B cell (primary cell): ENCODE results near the gene PRPF19. TPM values are rescaled to one million over a fixed set of nuclear protein-coding genes. Genes with fewer than 3 reads are reported as not detected.

Source experiments
- ATAC-seq: fragments of 200-7000 bp; cut with Tn5 transposase; one replicate; pipeline ENCODE4 v1.10.0; 2021; ENCODE audit warnings: low read depth, mild to moderate bottlenecking, moderate number of reproducible peaks, moderate library complexity
- CTCF ChIA-PET: fragments of 350-600 bp; sonication (Branson Sonifier 250); formaldehyde crosslinking; loops from one replicate; lab custom pipeline; 2021; ENCODE audit warnings: antibody characterized with exemption, inconsistent platforms; lab: Charles Lee
- POLR2A ChIA-PET: fragments of 350-600 bp; sonication (Branson Sonifier 250); formaldehyde crosslinking; loops from one replicate; lab custom pipeline; 2021; ENCODE audit warnings: antibody characterized with exemption; lab: Charles Lee
- DNase-seq: peaks from one replicate; pipeline ENCODE4 v3.0.0; 2013
- H2AFZ ChIP-seq: 2 replicates; pipeline ENCODE4 v1.6.1; 2012; ENCODE audit warnings: mild to moderate bottlenecking, low read depth, low read length; ENCODE audit not compliant: insufficient read depth, poor library complexity, severe bottlenecking
- H3K27ac ChIP-seq, 2 donors: 1 replicate in 1 of 2; 2 replicates in 1 of 2; pipeline ENCODE4 v1.5.1; 2012 to 2013; ENCODE audit warnings: low read length in 2 of 2, mild to moderate bottlenecking in 2 of 2, moderate library complexity in 1 of 2
- H3K27me3 ChIP-seq, 4 experiments: fragments of 200-600 bp in 1 of 4; sonication (generic) in 1 of 4; replicated peaks in 1 of 4; 1 replicate in 2 of 4; 2 replicates in 2 of 4; pipeline versions ENCODE4 v1.6.1 to v1.7.0; 2013 to 2016; ENCODE audit warnings: low read length in 3 of 4, mild to moderate bottlenecking in 2 of 4, mixed read lengths in 1 of 4, moderate library complexity in 1 of 4; ENCODE audit not compliant: insufficient read depth in 4 of 4, control insufficient read depth in 3 of 4; ENCODE audit errors: control extremely low read depth in 1 of 4
- H3K36me3 ChIP-seq, 2 experiments: replicated peaks in 1 of 2; 1 replicate in 1 of 2; 2 replicates in 1 of 2; pipeline versions ENCODE4 v1.6.1 to v1.7.1; 2013; ENCODE audit warnings: low read length in 1 of 2; ENCODE audit not compliant: insufficient read depth in 2 of 2, control insufficient read depth in 1 of 2; ENCODE audit errors: control extremely low read depth in 1 of 2, extremely low read depth in 1 of 2
- H3K4me1 ChIP-seq, 2 donors: fragments of 200-600 bp in 1 of 2; sonication (generic) in 1 of 2; 1 replicate in 1 of 2; 2 replicates in 1 of 2; pipeline versions ENCODE4 v1.5.1 to v1.6.1; 2013 to 2017; ENCODE audit warnings: low read length in 2 of 2; ENCODE audit not compliant: control insufficient read depth in 2 of 2, insufficient read depth in 2 of 2
- H3K4me2 ChIP-seq: replicated peaks from 2 replicates; pipeline ENCODE3; 2012; ENCODE audit warnings: mild to moderate bottlenecking, low read depth, low read length; ENCODE audit not compliant: poor library complexity, severe bottlenecking
- H3K4me3 ChIP-seq, 5 experiments: fragments of 200-600 bp in 1 of 5; sonication (generic) in 1 of 5; 1 replicate in 3 of 5; 2 replicates in 2 of 5; pipeline versions ENCODE4 v1.5.1 to v1.7.0; 2011 to 2016; ENCODE audit warnings: low read length in 4 of 5, mild to moderate bottlenecking in 4 of 5, low read depth in 2 of 5, control low read depth in 1 of 5, moderate library complexity in 1 of 5; ENCODE audit not compliant: insufficient read depth in 1 of 5; ENCODE audit errors: control extremely low read depth in 1 of 5, extremely low read depth in 1 of 5
- H3K79me2 ChIP-seq: fragments of 200-600 bp; sonication (generic); one replicate; pipeline ENCODE4 v1.6.0; 2016; ENCODE audit warnings: low read length; ENCODE audit not compliant: control insufficient read depth, insufficient read depth
- H3K9ac ChIP-seq: fragments of 200-600 bp; sonication (generic); 2 replicates; pipeline ENCODE4 v1.6.1; 2017; ENCODE audit warnings: mild to moderate bottlenecking, low read length, moderate library complexity
- H3K9me3 ChIP-seq, 3 donors: one replicate each; pipeline versions ENCODE4 v1.6.1 to v1.7.1; 2013; ENCODE audit warnings: low read length in 2 of 3; ENCODE audit not compliant: control insufficient read depth in 2 of 3, insufficient read depth in 1 of 3; ENCODE audit errors: control extremely low read depth in 1 of 3
- H4K20me1 ChIP-seq: 2 replicates; pipeline ENCODE4 v1.6.0; 2012; ENCODE audit warnings: mild to moderate bottlenecking, low read length; ENCODE audit not compliant: insufficient read depth, control insufficient read depth, poor library complexity, severe bottlenecking
- H3K27ac Mint-ChIP-seq: one replicate; pipeline ENCODE4 v1.8.0; 2021; ENCODE audit warnings: mixed read lengths
- H3K27me3 Mint-ChIP-seq: one replicate; pipeline ENCODE4 v1.8.0; 2021; ENCODE audit warnings: mixed read lengths
- H3K4me1 Mint-ChIP-seq: one replicate; pipeline ENCODE4 v1.8.0; 2021; ENCODE audit warnings: mixed read lengths
- H3K4me3 Mint-ChIP-seq: one replicate; pipeline ENCODE4 v1.8.0; 2021; ENCODE audit warnings: mixed read lengths
- H3K9me3 Mint-ChIP-seq: one replicate; pipeline ENCODE4 v1.8.0; 2022; ENCODE audit warnings: mixed read lengths; ENCODE audit not compliant: insufficient read depth
- CTCF ChIP-seq: fragments of 200-600 bp; IDR thresholded peaks from one replicate; pipeline ENCODE4 v1.8.0; 2022; ENCODE audit warnings: antibody characterized with exemption, mild to moderate bottlenecking
- EZH2 ChIP-seq: IDR thresholded peaks from 2 replicates; pipeline ENCODE4 v1.6.1; 2012; ENCODE audit warnings: borderline replicate concordance, low read depth, mild to moderate bottlenecking, moderate library complexity, low read length; ENCODE audit not compliant: insufficient read depth, poor library complexity, severe bottlenecking
- WGBS: methylation state at CpG from one replicate; pipeline ENCODE4 v1.1.5; 2013; ENCODE audit warnings: missing lambda C conversion rate; ENCODE audit not compliant: insufficient coverage; 5-methylcytosine and 5-hydroxymethylcytosine counted together
- intact Hi-C: fragments of 100-400 bp; cut with micrococcal nuclease; formaldehyde crosslinking; loops from one replicate; pipeline ENCODE4 v1.10.0; 2022
- polyA plus RNA-seq: library from polyadenylated mRNA; depleted of rRNA; stranded (reverse); fragments of >200 nt; gene quantifications from 2 replicates; pipeline ENCODE4 v1.2.3, GENCODE V29; 2012
- total RNA-seq, 2 donors: library from RNA; stranded (reverse); fragments of 120-200 nt in 1 of 2; gene quantifications; 1 replicate in 1 of 2; 2 replicates in 1 of 2; pipeline versions ENCODE4 v1.2.3 to v1.2.4, GENCODE V29; 2013 to 2022

The PRPF19 gene
- total and polyA plus RNA-seq, 2 donors (not counting 1 experiment from before 2014, with no cell fraction given) = 41.8 to 89.9 TPM

- Histone ChIP-seq H3K27me3 (no peaks in the 10 kb centered on the region), H3K4me3 (no peak overlapping the region), H2AFZ (no peak overlapping the region), H3K4me1 (peaks cover 34 to 41% of the 10 kb centered on the region in 2 donors), H3K79me2 (peaks cover 81% of the 10 kb centered on the region), H3K4me2 (no peak overlapping the region), H4K20me1 (peaks cover 69% of the 10 kb centered on the region), H3K36me3 (peaks cover 7 to 49% of the 10 kb centered on the region in 2 experiments), H3K9me3 (no peaks in the 10 kb centered on the region), H3K9ac (no peak overlapping the region), H3K27ac (no peak overlapping the region)
- no peak overlapping the region for H3K4me3 Mint-ChIP-seq
- DNase-seq = no peak
- no peaks in the 10 kb centered on the region for H3K27me3 Mint-ChIP-seq
- ChIA-PET POLR2A (interaction anchor here (0.6 kb wide), 1 partner anchor 82 kb away, joined by 5 read pairs; no protein-coding TSS in a partner anchor), CTCF (interaction anchor here (0.6 to 1.6 kb wide), 4 partner anchors 23 to 162 kb away, joined by 3 to 10 read pairs (median 3); no protein-coding TSS in a partner anchor)
- intact Hi-C loops = no loop called here
- H3K27ac Mint-ChIP-seq = no peak overlapping the region
- H3K9me3 Mint-ChIP-seq = no peaks in the 10 kb centered on the region
- no peak for TF ChIP-seq EZH2
- TF ChIP-seq CTCF = no peak
- ATAC-seq = no peak
- peaks cover 65% of the 10 kb centered on the region for H3K4me1 Mint-ChIP-seq
- WGBS = no CpG with 5 or more reads among the region's 2 CpGs
Observed at GRCh38 chr11:60947700-60948099, 41.3 kb upstream of the PRPF19 start.

- ChIA-PET POLR2A (no interaction called here), CTCF (interaction anchor here (0.5 to 2.4 kb wide), 9 partner anchors 7 to 241 kb away, joined by 3 to 10 read pairs (median 4); no protein-coding TSS in a partner anchor)
- Histone ChIP-seq H3K4me2 (no peak overlapping the region), H3K27ac (no peak overlapping the region), H3K4me3 (no peak overlapping the region), H3K79me2 (peaks cover 71% of the 10 kb centered on the region), H3K4me1 (peaks cover 38 to 45% of the 10 kb centered on the region in 2 donors), H3K9ac (no peak overlapping the region), H4K20me1 (peaks cover 78% of the 10 kb centered on the region), H3K9me3 (no peaks in the 10 kb centered on the region), H3K27me3 (no peaks in the 10 kb centered on the region), H3K36me3 (peaks cover 7 to 58% of the 10 kb centered on the region in 2 experiments), H2AFZ (no peak overlapping the region)
- no peak for TF ChIP-seq CTCF
- no peak for TF ChIP-seq EZH2
- intact Hi-C loops = no loop called here
- no peak for DNase-seq
- Mint-ChIP-seq H3K4me3 (no peak overlapping the region), H3K9me3 (no peaks in the 10 kb centered on the region), H3K27ac (no peak overlapping the region), H3K4me1 (peaks cover 66% of the 10 kb centered on the region), H3K27me3 (no peaks in the 10 kb centered on the region)
- 96% methylated on average over 4 of the region's 15 CpGs for WGBS
- ATAC-seq = no peak
Observed at GRCh38 chr11:60946601-60947264, 40.3 kb upstream of the PRPF19 start.
